Measurements from ENCODE around the gene NALCN.

- TF ChIP-seq EZH2 (IDR thresholded peaks at IDR 0.05; ENCODE audit: borderline replicate concordance, low read length) (no peak), CTCF (conservative IDR thresholded peaks at IDR 0.05 in 1 of 2, IDR thresholded peaks at IDR 0.05 in 1 of 2; ENCODE audit: extremely low read depth in 1 of 2, insufficient read depth in 1 of 2, low read depth in 1 of 2, low read length in 2 of 2) (no peak)
These were observed 246.0 kb downstream of the NALCN start for GRCh38 chr13:101170306-101170705.

Data from mammary epithelial cell (primary cell).